Measurements from ENCODE around the gene RNF125.
"Not testable (repeated sequence)": the region's sequence is repeated elsewhere in the genome, so short reads cannot be mapped to it uniquely, and the experiment has no call there.

Gene RNF125

DNA sequence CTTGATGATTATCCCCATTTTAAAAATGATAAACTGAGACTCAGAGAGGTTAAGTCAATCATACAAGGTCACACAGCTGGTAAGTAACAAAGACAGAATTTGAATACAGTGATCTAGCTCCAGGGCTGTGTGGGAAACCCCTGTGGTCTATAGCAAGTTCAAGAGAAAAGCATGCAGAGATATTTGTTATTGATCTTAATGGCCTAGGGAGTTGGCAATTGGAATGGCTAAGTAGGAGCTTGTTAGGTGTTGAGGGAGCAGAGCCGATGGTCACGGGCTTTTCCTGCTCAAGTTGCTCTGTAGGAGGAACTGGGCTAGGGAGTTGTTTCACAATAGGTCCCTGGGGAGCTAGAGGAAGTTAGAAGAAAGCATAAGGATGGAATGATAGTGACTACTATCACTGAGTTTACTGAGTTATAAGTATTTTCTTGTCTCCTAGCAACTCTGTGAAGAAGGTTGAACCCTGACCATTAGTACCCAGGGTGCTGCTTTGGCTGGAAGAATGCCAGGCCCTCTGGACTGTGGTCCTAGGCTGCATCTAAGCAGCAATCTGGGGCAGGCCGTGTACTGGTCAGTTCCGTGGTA lies 30.0 kb downstream of the RNF125 start:
- Mint-ChIP-seq H3K27me3 (ENCODE audit: low read depth) (no peaks in the 10 kb centered on the region), H3K27ac (peak overlapping the region; percentile 87), H3K9me3 (no peaks in the 10 kb centered on the region), H3K36me3 (ENCODE audit: low read depth) (peaks cover 36% of the 10 kb centered on the region), H3K4me1 (ENCODE audit: low read depth) (peaks cover 25% of the 10 kb centered on the region), H3K4me3 (peak overlapping the region; percentile 58)

DNA sequence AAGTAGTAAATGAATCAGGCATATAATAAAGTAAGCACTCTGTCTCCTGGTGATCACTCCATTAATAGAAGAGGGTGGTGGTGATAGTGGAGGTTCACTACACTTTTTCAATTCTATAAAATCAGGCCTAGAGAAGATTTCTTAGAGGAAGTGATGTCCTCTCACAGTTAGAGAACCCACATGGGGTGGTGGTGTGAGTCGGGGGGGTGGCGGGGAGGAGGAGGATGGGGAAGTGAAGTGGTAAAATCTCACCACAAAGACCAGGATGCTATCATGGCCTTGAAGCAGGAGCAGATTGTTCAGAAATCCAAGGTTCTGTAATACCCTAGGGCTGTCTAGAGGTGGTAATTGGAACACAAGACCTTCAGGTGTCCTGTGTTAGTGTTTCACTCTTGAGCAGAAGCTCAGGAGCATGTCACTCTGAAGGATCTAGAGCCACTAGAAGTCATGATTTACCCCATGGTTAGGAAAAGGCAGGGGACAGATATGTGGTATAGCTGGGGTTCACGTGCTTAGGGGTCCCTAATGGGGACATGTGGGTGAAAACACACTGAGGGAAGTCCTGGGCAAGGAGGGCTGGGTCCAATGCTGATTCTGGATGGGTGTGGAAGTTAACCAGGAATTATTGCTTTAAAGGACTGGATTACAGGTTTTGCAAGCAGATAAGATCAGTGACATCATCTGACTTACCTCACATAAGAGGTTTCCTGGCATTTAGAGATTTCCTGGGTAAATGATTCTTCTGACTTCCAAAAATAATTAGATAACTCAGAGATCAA lies 31.0 kb downstream of the RNF125 start:
- no peaks in the 10 kb centered on the region for H3K27me3 Mint-ChIP-seq (ENCODE audit: low read depth)
- peak overlapping the region; percentile 65 for H3K4me3 Mint-ChIP-seq
- H3K4me1 Mint-ChIP-seq (ENCODE audit: low read depth), result peaks cover 25% of the 10 kb centered on the region
- peaks cover 38% of the 10 kb centered on the region for H3K36me3 Mint-ChIP-seq (ENCODE audit: low read depth)
- no peaks in the 10 kb centered on the region for H3K9me3 Mint-ChIP-seq
- H3K27ac Mint-ChIP-seq, result peak overlapping the region; percentile 86

DNA sequence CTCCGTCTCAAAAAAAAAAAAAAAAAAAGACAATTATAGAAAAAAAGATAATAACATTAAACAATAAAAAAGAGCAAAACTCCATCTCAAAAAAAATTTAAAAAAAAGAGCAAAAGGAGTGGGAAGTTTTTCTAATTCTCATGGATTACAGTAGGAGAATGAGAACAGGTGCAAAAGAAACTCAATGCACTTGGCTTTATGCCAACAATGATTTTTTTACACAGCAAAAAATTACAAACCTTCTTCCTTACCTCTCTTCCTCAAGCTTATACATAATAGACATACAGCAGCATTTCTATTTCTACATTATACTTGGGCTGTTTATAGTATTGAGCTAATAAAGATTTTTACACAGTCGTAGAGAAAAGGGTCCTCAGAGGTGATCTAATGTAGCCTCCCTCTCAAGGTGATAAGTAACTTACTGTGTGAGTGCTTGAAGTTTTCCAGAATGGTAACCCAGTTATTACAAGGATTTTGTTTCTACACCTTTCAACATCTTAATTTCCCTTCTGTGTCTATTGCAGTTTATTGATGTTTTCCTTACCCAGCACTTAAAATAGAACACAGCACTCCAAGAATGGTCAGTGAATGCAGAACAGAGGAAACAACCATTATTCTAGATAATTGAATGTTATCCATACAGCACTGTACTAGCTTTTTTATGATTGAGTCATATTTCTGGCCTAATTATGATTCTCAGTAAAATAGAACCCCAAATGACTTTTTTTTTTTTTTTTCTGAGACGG lies 38.2 kb downstream of the RNF125 start:
- no peaks in the 10 kb centered on the region for H3K9me3 Mint-ChIP-seq
- no peak overlapping the region for H3K27ac Mint-ChIP-seq
- no peaks in the 10 kb centered on the region for H3K27me3 Mint-ChIP-seq (ENCODE audit: low read depth)
- H3K4me3 Mint-ChIP-seq, result no peak overlapping the region
- H3K4me1 Mint-ChIP-seq (ENCODE audit: low read depth), result peaks cover 32% of the 10 kb centered on the region
- peaks cover 48% of the 10 kb centered on the region for H3K36me3 Mint-ChIP-seq (ENCODE audit: low read depth)

DNA sequence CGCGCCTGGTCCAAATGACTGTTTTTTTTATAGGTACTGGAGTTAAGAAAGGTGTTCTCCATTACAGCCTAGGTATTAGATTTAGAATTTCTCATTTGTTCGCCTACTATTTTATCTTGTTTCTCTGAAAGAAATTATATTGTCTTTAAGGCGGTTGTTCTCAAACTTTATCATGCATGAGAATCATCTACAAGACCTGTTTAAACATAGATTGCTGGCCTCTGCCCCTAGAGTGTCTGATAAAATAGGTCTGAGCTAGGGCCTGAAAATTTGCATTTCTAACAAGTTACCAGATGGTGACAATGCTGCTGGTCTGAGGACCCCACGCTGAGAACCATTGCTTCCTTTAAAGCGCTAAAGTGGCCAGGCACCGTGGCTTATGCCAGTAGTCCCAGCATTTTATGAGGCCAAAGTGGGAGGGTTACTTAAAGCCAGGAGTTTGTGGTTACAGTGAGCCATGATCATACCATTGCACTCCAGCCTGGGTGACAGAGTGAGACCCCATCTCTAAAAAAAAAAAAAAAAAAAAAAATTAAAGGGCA lies 39.1 kb downstream of the RNF125 start:
- Mint-ChIP-seq H3K36me3 (ENCODE audit: low read depth) (peaks cover 50% of the 10 kb centered on the region), H3K4me3 (no peak overlapping the region), H3K27me3 (ENCODE audit: low read depth) (no peaks in the 10 kb centered on the region), H3K27ac (no peak overlapping the region), H3K4me1 (ENCODE audit: low read depth) (peaks cover 32% of the 10 kb centered on the region), H3K9me3 (no peaks in the 10 kb centered on the region)

DNA sequence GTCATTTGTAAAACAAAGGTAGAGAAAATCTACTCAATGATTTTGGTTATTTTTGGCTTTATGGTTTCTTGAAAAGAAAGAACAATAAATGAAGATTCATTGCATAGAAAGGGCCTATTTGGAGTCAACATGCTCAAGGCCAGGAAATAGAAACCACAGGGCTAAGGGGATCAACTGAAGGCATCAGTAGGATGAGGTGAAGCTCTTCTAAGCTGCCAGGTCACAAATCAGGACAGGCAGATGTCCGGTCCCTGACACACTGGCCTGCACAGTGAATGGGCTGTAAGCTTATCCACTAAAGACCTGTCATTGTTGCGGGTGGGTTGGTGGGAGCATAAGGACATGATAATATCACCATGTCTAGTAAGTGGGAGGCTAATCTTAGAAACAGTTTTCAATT lies 41.4 kb downstream of the RNF125 start:
- Mint-ChIP-seq H3K9me3 (no peaks in the 10 kb centered on the region), H3K36me3 (ENCODE audit: low read depth) (peaks cover 48% of the 10 kb centered on the region), H3K4me1 (ENCODE audit: low read depth) (peaks cover 32% of the 10 kb centered on the region), H3K4me3 (no peak overlapping the region), H3K27me3 (ENCODE audit: low read depth) (no peaks in the 10 kb centered on the region), H3K27ac (no peak overlapping the region)

DNA sequence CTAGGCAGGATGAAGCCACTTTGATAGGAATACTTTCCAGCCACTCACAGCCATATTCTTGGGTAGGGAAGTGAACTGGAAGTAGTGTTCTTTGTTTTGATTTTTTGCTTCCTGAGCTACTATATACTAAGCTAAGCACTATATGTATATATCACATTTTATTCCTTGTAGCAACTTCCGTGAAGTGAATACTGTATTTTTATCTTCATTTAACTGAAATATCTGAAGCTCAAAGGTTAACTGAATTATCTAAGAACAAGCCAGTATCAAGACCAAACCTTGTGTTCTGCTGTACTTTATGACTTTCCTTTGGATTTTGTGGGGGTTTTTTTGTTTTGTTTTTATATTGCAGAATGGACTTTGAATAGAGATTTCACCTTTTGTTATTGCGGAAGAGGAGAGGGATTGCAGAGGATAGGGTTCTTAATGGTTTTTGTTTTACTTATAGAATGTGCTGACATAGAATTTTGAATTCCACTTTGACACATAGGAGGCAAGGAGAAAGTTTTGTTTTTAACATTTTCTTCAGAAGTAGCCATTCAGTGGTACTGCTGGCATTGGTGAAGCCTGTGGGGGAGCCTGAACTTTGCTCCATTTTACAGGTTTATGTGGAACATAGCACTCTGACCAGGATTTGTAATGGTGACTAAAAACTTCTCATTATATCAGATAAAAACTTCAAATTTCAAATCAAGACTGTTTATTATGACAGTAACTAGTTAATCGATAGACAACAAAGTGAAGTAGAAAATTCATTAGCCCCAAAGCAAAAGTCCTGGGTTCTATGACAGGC lies 48.9 kb downstream of the RNF125 start:
- no peak overlapping the region for H3K27ac Mint-ChIP-seq

DNA sequence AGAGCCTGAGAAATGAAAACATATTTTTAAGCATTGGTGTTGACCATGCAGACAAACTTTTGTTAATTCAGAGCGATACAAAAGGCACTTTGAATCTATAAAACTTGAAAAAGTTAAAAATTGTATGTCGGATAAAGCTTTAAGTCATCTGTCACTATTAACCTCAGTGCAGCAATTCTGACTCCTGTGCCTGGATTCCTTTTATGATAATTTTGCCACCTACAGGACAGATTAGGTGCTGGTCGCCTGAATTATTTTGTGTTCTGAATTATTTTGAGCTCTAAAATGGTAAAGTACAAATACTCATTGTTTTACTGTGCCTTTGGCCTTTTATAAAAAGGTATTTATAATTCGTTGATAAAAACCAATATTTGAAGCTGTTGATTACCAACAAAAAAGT lies 53.7 kb downstream of the RNF125 start:
- H3K27ac Mint-ChIP-seq, result no peak overlapping the region
- H3K9me3 Mint-ChIP-seq, result no peaks in the 10 kb centered on the region
- peaks cover 17% of the 10 kb centered on the region for H3K4me1 Mint-ChIP-seq (ENCODE audit: low read depth)
- H3K36me3 Mint-ChIP-seq (ENCODE audit: low read depth), result peaks cover 44% of the 10 kb centered on the region
- H3K27me3 Mint-ChIP-seq (ENCODE audit: low read depth), result no peaks in the 10 kb centered on the region
- no peak overlapping the region for H3K4me3 Mint-ChIP-seq

More for the DNA sequence above, 48.9 kb downstream of the RNF125 start:
- Mint-ChIP-seq H3K4me3 (no peak overlapping the region), H3K36me3 (ENCODE audit: low read depth) (peaks cover 32% of the 10 kb centered on the region), H3K9me3 (no peaks in the 10 kb centered on the region), H3K4me1 (ENCODE audit: low read depth) (peaks cover 3% of the 10 kb centered on the region), H3K27me3 (ENCODE audit: low read depth) (no peaks in the 10 kb centered on the region)

DNA sequence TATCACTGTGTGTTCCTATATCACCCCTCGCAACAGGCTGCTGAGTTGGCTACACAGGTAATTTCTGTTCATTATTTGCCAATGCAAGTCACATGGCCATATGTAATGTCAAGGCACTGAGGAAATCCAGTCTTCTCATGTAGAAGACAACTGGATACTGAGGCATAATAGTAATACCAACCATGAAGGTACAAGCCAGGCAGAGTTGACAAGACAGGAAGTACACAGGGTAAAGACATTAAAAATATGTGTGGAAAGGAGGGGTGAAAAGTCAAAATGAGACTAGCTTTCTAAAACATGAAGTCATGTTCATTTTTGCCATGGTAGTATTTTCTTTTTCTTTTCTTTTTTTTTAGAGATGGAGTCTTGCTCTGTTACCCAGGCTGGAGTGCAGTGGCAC lies 55.6 kb downstream of the RNF125 start:
- Mint-ChIP-seq H3K27ac (no peak overlapping the region), H3K9me3 (no peaks in the 10 kb centered on the region), H3K4me1 (ENCODE audit: low read depth) (peaks cover 14% of the 10 kb centered on the region), H3K36me3 (ENCODE audit: low read depth) (peaks cover 38% of the 10 kb centered on the region), H3K4me3 (no peak overlapping the region), H3K27me3 (ENCODE audit: low read depth) (no peaks in the 10 kb centered on the region)

DNA sequence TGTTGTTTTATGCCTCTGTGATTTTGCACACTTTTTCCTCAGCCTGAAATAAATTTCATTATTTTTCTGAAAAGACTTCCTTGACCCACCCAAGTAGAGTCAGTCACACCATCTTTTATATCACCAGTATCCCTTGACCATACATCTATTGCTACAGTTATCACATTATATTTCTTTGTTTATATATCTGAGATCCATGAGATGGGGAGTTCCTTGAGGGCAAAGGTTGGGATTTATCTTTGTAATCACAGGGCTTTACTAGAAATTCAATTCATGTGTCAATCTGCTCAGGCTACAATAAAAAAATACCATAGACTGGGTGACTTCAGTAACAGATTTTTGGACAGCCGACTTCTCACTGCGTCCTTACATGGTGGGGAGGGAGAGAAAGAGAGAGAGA lies 60.2 kb downstream of the RNF125 start:
- Mint-ChIP-seq H3K27me3 (ENCODE audit: low read depth) (peaks cover 3% of the 10 kb centered on the region), H3K36me3 (ENCODE audit: low read depth) (peaks cover 23% of the 10 kb centered on the region), H3K4me3 (no peak overlapping the region), H3K4me1 (ENCODE audit: low read depth) (peaks cover 19% of the 10 kb centered on the region), H3K9me3 (no peaks in the 10 kb centered on the region), H3K27ac (no peak overlapping the region)

DNA sequence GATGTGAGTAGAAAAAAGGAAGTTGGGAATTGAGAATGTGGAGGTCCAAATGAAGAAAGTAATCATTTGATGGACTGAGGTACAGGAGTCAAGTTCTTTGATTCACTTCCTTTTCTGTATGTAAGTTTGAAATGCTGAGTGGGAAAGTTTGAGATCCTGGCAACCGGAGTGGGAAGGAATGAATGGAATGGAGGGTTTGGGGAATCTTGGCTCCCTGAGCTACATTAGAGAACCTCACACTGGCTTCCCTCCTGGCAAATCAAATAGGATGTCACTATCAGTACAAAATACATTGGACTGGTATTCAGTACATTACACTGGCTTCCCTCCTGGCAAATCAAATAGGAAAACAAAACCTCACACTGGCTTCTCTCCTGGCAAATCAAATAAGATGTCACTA lies 63.3 kb downstream of the RNF125 start:
- H3K4me1 Mint-ChIP-seq (ENCODE audit: low read depth), result peaks cover 26% of the 10 kb centered on the region
- peaks cover 3% of the 10 kb centered on the region for H3K27me3 Mint-ChIP-seq (ENCODE audit: low read depth)
- H3K36me3 Mint-ChIP-seq (ENCODE audit: low read depth), result peaks cover 11% of the 10 kb centered on the region
- no peak overlapping the region for H3K4me3 Mint-ChIP-seq
- H3K9me3 Mint-ChIP-seq, result no peaks in the 10 kb centered on the region
- H3K27ac Mint-ChIP-seq, result no peak overlapping the region

DNA sequence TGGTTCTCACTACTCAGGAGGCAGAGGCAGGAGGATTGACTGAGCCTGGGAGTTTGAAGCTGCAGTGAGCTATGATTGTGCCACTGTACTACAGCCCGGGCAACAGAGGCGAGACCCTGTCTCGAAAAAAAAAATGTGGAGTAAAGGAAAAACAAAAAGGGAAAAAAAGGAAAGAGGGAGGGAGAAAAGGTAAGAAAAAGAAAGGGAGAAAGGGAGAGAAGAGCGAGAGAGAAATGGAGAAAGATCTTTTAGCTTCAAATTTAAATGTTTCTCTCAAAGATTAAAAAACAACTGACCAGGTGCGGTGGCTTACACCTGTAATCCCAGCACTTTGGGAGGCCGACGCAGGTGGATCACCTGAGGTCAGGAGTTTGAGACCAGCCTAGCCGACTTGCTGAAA lies 65.2 kb downstream of the RNF125 start:
- H3K27ac Mint-ChIP-seq, result peak overlapping the region; percentile 78
- peaks cover 3% of the 10 kb centered on the region for H3K27me3 Mint-ChIP-seq (ENCODE audit: low read depth)
- no peaks in the 10 kb centered on the region for H3K9me3 Mint-ChIP-seq
- peaks cover 32% of the 10 kb centered on the region for H3K4me1 Mint-ChIP-seq (ENCODE audit: low read depth)
- H3K36me3 Mint-ChIP-seq (ENCODE audit: low read depth), result peaks cover 14% of the 10 kb centered on the region
- H3K4me3 Mint-ChIP-seq, result peak overlapping the region; percentile 35

DNA sequence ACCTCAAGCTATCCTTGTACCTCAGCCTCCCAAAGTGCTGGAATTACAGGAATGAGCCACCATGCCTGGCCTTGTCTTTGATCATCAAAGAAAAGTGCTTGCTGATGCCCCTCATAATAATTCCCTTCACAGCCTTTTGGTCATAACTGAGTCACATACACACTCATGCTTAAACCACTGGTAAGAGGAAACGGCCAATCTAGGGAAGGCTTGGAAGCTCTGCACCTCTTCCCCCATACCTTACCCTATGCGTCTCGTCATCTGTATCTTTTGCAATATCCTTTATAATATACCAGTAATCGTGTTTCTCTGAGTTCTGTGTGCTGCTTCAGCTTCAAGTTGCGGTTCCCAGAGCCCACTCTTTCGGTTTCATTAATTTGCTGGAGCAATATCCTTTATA lies 68.3 kb downstream of the RNF125 start:
- Mint-ChIP-seq H3K4me3 (no peak overlapping the region), H3K9me3 (no peaks in the 10 kb centered on the region), H3K4me1 (ENCODE audit: low read depth) (peaks cover 37% of the 10 kb centered on the region), H3K27ac (no peak overlapping the region), H3K36me3 (ENCODE audit: low read depth) (peaks cover 13% of the 10 kb centered on the region), H3K27me3 (ENCODE audit: low read depth) (peaks cover 3% of the 10 kb centered on the region)

DNA sequence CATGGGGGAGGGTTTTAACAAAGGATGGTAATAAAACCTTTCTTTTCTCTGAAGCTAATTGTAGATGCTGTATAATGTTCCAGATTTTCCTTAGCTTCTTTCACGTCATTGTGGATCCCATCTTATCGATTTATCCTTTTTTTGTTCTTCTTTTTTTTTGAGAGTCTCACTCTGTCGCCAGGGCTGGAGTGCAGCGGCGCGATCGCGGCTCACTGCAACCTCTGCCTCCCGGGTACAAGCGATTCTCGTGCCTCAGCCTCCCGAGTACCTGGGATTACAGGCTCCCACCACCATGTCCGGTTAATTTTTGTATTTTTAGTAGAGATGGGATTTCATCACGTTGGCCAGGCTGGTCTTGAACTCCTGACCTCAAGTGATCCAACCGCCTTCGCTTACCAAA lies 72.2 kb downstream of the RNF125 start:
- H3K4me3 Mint-ChIP-seq, result peak overlapping the region; percentile 16
- not testable (repeated sequence) for H3K27ac Mint-ChIP-seq; H3K9me3 Mint-ChIP-seq; H3K27me3 Mint-ChIP-seq (ENCODE audit: low read depth)
- peaks cover 35% of the 10 kb centered on the region for H3K4me1 Mint-ChIP-seq (ENCODE audit: low read depth)
- H3K36me3 Mint-ChIP-seq (ENCODE audit: low read depth), result peaks cover 30% of the 10 kb centered on the region

DNA sequence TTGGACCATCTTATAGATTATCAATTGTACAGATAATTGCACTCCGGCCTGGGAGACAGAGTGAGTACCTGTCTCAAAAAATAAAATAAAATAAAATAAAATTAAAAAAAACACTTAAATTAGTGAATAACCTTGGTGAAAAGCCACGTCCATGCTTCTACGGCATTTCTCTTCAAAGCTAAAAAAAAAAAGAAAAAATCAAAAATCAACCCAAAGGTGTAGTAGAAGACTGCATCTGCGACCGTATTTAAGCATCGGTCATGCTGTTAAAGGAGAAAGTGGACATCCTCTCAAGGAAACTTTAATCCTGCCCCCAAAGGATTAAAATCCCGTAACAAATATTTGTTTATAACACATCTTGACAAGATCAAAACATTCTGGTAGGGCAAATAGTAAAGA lies 72.7 kb downstream of the RNF125 start:
- Mint-ChIP-seq H3K27me3 (ENCODE audit: low read depth) (no peaks in the 10 kb centered on the region), H3K27ac (peak overlapping the region; percentile 95), H3K4me3 (peak overlapping the region; percentile 79), H3K4me1 (ENCODE audit: low read depth) (peaks cover 37% of the 10 kb centered on the region), H3K36me3 (ENCODE audit: low read depth) (peaks cover 33% of the 10 kb centered on the region), H3K9me3 (no peaks in the 10 kb centered on the region)

Data from T-helper 1 cell treated with Interleukin-12 subunit alpha and Interleukin-12 subunit beta and Interleukin-4 antibody, amounts not matched to agents 30 μg/mL and 1 μg/mL, for 36 hours (primary cell).